Sciatic nerve (tissue), 2 donors: ENCODE data around the gene ECE1. TPM values are rescaled to one million over a fixed set of nuclear protein-coding genes. Genes with fewer than 3 reads are reported as not detected.

ENCODE experiments used
- ATAC-seq: fragments of 200-7000 bp; cut with Tn5 transposase; one replicate; pipeline ENCODE4 v1.9.1; 2020; ENCODE audit warnings: mild to moderate bottlenecking, moderate library complexity
- DNase-seq: peaks from one replicate; pipeline ENCODE4 v3.0.0-alpha.2; 2020; ENCODE audit warnings: low spot score
- intact Hi-C: fragments of 100-400 bp; cut with DNase I; formaldehyde crosslinking; loops from one replicate; pipeline ENCODE4 v1.14.2; 2022
- total RNA-seq: library from RNA; stranded (reverse); fragmentation: NEBNext Ultra II Directional; extraction: Animal tissue kit (Norgen Biotek cat#: 25700); gene quantifications from one replicate; pipeline ENCODE4 v1.2.1, GENCODE V29; 2021
- donor health status: DM: no; HTN: no; CAD: no.
- donor health status: DM: no; HTN: no; CAD: no.

Gene ECE1
- 117 TPM for total RNA-seq

DNA sequence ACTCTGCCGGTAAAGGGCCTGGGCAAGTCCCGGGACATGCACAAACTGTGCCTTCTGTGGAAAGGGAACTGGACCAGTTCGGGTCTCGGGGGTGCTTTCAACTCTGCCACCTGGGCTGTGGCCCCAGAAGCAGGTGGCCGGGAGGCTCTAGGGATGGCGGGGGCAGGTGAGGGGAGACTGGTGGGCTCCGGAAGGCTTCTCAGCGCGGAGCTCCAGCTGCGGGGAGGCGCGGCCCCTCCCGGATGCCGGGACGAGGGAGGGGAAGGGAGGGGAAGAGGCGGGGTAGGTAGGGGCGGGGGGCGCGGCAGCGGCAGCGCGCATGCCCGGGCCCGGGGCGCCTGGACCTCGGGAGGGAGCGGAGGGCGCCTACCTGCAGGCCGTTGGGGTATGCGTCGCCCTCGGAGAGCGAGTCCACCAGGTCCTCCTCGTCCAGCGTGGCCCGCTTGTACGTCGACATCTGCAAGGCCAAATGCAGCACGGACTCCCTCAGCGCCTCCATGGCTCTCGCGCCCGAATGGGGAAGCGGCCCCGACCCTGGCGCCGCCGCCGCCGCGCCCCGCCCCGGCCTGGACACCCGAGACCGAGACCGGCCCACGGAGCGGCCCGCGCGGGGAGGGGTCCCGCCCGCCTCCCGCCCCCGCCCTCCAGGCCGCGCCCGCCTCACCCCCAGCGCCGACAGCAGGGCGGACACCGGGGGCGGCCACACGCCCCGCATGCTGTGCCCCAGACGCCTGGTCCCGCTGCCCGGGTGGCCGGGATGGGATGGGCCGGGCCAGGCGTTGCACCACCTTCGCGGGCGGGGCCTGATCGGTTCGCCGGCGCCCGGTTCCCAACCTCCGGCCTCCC lies at the start of gene ECE1:
Gene ECE1, minus strand, starts transcription at position 764 of the 846 bp plus-strand sequence. Its CDS starts 49 bp downstream, at position 715.
- intact Hi-C loops = loop anchor here (10.0 kb wide), 1 partner anchor 535 kb away; no protein-coding TSS in a partner anchor
- DNase-seq (no peak), ATAC-seq (peak; percentile 70)

DNA sequence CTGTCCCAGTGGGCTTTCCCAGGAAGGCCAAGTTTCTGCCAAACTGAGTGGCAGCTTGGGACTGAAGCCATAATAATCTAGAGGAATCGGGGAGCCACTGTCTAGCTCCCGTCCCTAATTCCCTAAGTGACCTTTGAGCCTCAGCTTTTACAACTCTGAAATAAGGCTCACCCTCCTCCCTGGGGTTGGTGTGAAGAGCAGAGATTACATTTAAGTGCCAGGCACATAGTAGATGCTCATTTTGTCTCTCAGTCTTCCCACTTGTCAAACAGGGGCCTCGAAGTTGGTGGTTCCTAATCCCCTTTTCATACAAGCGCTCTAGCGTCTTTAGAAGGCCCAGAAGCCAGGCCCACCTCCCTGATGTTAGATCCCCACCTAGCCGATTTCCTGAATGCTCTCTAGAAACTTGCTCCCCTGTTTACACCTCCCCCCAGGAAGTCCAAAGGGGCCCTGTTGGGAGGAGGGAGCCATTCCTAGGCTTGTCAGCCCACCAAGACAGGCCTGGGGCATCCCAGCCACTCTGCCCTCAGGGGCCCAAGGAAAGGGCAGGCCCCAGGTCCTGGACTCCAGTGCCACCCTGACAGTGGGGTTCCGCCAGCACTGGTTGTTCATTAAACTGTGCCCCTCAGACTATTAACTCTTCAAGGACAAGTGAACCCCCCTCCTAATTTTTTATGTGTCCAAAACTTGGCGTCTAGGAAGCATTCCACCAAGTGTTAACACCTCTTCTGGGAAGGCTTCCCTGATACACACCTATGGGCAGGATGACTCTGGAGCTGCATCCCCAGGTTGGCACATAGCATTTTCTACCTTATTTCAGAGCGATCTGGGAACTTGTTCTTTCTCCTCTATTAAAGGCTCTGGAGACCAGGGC lies 49.3 kb upstream of the ECE1 start:
- no peak for ATAC-seq
- DNase-seq = no peak
- intact Hi-C loops = loop anchor here (5.0 kb wide), 1 partner anchor 77 kb away; no protein-coding TSS in a partner anchor

DNA sequence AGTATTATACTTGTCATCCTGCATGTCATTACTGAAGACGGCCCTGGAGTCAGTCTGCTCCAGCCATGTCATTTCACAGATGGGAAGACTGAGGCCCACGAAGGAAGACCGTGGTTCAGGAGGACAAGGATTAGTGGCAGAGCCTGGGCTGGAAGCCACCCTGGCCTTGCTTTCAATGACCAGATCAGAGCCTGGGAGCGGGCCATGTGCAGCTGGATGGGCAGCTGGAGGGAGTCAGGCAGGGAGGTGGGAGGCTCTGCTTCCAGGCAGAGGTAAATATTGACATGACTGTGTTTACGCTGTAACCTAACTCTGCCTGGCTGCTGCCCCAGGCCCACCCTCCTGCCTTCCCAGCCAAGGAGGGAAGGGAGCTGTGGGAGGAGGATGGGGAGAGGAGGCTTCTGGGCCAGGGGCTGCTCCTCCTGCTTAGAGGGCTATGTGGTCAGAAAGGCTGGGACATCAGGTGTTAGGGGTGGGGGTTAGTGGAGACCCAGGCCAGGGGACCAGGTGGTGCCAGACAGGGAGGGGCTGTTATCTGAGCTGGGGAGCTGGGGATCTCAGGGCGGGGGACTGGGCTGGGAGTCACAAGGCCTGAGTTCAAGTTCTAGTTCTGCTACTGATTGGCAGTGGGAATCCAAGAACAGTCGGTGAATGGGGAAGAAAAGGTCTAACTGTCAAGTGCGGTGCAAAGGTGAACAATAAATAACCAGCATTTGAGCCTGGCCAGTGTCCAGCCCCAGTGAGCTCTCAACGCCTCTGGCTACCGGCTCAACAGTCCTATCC lies 48.5 kb upstream of the ECE1 start:
- ATAC-seq (peak; percentile 63), DNase-seq (peak; percentile 85)
- intact Hi-C loops = no loop called here

DNA sequence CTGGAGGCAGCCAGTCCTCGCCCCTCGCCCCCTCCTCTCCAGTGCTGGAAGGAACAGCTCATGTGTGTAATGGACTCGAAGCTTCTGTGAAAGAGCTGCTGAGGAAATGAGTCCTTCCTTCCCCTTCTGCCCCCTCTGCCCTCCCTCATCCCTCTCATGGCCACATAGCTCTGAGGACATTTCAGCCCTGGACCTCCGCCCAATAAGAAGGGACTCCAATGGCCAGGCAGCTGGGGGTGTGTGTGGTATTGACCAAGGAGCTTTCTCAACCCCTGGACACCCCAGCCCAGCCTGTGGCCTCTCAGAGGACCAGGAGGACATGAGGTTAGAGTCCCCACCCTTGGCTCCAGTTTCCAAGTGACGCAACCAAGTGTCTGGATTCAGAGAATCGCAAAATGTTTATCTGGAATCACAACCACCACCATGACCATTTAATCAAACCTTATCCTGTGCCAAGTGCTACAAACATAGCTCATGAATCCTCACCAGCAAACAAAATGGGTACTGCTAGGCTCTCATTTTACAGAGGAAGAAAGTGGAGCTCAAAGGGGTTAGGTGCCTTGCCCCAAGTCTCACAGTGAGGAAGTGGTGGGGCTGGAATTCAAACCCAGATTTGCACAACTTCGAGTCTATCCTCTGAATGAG lies 47.8 kb upstream of the ECE1 start:
- DNase-seq = peak; percentile 93
- ATAC-seq = peak; percentile 87
- intact Hi-C loops = no loop called here

DNA sequence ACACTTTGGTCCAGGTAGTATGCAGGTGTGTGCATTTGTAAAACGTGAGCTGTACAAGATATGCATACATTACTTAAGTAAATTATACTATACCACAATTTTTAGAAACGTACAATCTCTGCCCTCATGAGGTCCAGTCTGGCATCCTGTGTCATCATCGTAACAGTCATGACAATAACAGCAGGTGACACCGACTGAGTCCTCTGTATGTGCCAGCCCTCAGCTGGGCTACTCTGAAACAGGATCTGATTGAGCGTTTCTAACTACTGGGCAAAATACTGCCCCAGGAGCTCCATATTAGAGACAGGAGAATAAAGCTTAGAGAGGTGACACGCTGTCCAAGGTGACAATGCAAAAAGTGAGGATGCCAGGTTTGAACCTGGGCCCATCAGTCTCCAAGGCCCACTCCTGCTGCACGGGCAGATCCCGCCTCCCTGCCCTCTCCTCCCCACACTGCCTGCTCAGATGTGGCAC lies 47.2 kb upstream of the ECE1 start:
- intact Hi-C loops = no loop called here
- DNase-seq = no peak
- no peak for ATAC-seq

DNA sequence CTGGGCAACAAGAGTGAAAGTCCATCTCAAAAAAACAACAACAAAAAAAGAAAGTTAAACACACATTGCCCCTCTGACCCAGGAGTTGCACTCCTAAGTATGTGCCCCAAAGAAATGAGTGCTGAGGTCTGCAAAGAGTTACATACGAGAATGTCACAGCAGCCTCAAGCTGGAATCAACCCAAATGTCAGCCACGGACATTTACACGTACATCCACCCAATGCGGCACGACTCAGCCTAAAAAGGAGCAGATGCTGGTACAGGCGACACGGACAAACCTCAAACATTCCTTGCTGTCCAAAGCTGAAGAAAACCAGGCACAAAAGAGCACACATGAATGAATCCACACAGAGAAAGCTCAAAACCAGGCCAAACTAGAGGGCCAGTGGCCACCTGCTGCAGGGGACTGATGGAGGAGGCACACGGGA lies 46.8 kb upstream of the ECE1 start:
- intact Hi-C loops = no loop called here
- ATAC-seq (no peak), DNase-seq (no peak)

DNA sequence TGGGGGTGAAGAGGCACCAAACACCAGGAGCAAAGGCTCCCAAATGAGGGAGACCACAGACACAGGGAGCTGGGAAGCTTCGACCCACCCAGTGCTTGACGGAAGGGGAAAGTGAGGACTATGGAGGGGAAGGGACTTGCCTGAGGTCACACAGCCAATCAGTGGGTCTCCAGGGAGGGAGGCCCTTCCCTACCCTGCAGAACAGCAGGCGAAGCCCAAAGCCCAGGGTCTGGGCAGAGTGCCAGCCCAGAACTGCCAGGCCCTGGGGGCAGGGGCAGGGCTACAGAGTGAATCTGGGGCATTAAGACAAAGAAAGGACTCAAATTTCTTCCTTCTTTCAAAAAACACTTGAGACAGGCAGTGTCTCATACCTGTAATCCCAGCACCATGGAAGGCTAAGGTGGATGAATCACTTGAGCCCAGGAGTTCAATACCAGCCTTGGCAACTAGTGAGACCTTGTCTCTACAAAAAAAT lies 45.5 kb upstream of the ECE1 start:
- DNase-seq (no peak), ATAC-seq (no peak)
- intact Hi-C loops = no loop called here

DNA sequence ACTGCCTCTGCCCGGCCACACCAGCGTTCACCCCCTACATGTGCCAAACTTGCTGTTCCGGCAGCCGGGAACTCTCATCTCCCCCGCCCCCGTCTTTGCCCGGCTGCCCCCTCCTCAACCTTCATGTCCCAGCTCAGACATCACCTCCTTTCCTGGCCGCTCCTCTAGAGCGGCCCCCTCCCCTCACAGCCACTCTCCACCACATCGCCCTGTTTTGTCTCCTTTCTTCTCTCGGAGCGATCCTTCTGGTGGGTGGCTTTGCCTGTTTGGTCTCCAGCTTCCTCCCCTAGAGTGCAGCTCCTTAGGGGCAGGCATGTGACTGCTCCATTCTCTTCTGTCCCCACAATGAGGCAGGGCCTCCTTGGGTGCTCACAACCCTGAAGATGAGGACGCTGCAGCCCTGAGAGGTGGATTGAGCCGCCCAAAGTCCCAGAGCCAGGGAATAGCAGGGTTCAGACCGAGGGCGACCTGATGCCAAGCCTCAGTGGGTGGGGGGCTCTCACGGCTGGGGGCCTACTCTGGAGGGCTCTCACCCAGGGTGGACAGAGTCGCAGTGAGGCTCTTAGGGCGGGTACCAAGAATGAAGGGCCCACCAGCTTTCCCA lies 44.9 kb upstream of the ECE1 start:
- ATAC-seq (no peak), DNase-seq (no peak)
- intact Hi-C loops = no loop called here

DNA sequence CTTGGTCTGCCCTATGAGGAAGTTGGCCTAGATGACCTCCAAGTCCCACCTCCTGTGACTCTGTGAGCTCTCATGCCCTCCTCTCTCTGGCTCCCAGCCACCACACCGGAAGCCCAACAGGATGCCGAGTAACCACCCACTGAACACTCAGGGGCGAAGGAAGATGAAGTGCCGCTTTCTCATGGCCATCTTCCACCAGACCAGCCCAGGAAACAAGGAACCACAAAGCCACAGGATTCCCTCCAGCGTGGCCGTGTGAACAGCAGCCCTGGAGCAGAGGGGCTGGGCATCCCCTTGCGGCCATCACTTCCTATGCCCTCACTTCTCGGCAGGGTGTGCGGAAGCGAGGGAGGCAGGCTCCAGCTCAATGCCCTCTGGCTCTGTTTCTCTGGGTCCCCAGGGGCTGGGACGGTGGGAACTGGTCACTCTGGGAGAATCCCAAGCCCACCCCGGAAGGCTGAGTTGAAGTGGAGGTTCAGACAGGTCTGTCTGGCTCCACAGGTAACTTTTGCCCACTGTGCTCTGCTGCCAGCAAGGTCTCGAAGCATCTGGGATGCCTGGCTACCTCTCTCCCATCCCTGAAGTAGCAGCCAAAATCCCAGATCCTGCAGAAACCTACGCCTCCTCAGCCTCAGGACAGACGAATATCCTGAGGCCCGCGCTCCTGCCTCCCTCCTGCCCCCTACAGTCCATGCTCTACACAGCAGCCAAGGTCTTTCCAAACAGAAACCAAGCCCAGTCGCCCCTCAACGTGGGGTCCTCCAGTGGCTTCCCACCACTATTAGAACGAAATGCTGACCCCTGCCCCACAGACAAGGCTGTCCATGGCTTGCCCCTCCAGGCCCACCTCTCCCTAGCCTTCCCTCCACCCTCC lies 44.2 kb upstream of the ECE1 start:
- ATAC-seq (peak; percentile 33), DNase-seq (peak; percentile 79)
- intact Hi-C loops = no loop called here

DNA sequence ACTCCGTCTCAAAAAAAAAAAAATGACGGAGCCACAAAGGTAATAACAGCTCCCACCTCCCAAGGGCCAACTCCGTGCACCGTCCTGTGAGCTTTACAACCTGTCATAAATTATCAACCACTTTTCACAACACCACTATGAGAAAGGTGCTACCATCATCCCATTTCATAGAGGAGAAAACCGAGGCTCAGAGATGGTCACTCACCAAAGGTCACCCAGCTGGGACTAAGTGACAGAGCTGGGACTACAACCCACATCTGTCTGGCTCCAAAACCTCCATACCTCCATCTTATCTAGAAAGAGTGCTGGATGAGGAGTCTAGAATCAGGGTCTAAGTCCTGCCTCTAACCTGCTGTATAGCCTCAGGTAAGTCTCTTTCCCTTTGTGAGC lies 43.6 kb upstream of the ECE1 start:
- intact Hi-C loops = no loop called here
- DNase-seq = no peak
- ATAC-seq = no peak

DNA sequence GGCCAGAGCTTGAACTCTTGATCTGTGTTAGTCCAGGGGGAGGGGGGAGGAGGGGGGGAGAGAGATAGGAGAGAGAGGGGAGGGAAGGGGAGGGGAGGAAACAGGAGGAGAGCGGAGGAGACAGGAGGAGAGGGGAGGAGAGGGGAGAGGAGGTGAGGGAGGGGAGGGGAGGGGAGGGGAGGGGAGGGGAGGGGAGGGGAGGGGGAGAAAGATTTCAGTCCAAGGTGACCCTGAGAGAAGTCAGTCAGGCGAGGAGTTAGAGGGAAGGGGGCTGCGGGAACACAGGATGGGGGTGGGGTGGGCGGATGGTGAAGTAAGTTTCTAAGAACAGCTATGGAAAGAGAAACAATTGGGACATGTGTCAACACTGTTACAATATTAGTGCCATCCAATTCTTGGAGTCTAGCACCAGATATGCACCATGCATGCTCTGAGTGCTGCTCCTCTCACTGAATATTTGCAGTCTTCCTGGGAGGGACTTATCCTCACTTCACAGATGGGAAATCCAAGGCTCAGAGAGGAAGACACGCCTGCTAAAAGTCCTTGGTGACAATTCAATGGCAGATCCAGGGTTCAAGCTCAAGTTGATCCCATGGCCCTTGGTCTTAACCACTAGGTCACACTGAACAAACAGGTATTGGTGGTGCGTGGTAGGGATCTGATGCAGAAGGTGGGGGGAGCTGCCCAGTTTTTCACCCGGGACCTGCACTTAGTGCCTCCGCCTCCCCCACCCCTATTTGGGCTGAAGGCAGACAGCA lies 42.5 kb upstream of the ECE1 start:
- intact Hi-C loops = no loop called here
- no peak for DNase-seq
- ATAC-seq = peak; percentile 7

DNA sequence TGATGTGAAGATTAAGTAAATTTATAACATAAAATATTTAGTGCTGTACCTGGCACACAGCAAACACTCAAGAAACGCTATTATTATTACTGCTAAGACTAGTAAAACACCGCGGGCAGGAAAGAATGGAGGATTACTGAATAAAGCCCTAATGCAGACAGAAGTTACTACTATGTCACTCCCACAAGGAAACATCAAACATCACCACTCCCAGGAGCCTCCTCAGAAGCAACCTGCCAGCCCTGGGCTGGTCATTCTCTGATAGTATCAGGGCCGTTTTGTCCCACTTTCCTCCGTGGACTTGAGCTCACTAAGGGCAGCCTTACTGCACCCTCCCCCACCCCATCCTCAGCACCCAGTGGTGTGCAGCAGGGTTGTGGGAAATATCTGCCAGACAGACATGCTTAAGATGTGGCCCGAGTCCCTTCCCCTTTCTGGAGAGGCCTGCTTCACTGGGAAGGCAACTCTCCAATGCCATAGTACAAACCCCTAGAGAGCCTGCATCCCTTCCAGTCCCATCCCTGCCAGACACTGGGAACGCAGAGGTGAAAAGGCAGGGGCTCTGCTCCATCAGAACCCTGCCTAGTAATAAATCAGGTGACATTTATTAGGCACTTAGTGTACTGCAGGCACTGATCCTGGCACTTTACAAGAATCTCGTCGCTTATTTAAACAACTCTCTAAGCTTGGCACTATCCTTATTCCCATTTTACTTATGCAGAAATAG lies 41.7 kb upstream of the ECE1 start:
- intact Hi-C loops = no loop called here
- DNase-seq (no peak), ATAC-seq (no peak)

DNA sequence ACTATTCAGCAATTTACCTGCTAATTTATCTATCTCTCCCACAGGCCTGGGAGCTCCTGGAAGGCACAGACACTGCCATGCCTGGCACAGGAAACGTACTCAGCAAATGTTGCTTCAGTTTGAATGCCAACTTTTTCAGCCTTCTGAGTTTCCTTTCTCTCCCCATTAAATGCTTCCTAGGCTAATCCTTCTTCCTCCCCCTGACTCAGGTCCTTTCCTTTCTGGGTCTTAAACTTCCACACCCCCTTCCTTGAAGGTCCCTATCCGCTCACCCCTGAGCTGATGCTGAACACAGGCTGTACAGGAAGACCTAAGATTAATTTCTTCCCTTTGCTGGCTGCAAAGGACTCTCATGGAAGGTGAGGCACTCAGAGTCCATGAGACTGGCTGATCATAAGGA lies 40.3 kb upstream of the ECE1 start:
- no peak for DNase-seq
- no peak for ATAC-seq
- intact Hi-C loops = no loop called here

DNA sequence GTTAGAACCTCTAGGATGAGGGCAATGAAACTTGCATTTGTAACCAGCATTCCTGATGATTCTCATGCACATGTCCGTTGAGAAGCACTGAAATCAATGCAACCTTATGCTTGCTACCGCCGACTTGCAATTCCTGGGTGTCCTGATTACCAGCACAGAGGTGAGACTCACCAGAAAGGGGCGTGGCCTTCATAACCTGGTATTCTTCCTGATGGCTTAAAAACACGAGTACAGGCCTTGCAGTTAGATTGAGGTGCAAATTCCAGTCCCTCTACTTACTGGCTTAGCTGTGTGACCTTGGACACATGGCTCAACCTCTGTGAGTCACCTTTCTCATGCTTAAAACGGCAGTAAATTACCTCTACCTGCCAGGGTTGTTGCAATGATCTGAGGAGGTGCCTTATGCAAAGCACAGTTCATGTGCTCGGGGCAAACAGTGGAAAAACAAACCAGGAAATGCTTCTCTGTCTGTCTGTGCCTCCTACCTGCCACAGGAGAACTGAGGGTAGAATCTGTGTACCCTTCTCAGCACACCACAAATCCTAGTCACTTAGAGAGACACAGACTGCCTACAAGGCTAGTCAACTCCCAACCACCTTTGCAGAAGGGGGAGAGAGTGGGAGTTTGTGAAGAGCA lies 39.1 kb upstream of the ECE1 start:
- no peak for DNase-seq
- ATAC-seq = no peak
- intact Hi-C loops = no loop called here

DNA sequence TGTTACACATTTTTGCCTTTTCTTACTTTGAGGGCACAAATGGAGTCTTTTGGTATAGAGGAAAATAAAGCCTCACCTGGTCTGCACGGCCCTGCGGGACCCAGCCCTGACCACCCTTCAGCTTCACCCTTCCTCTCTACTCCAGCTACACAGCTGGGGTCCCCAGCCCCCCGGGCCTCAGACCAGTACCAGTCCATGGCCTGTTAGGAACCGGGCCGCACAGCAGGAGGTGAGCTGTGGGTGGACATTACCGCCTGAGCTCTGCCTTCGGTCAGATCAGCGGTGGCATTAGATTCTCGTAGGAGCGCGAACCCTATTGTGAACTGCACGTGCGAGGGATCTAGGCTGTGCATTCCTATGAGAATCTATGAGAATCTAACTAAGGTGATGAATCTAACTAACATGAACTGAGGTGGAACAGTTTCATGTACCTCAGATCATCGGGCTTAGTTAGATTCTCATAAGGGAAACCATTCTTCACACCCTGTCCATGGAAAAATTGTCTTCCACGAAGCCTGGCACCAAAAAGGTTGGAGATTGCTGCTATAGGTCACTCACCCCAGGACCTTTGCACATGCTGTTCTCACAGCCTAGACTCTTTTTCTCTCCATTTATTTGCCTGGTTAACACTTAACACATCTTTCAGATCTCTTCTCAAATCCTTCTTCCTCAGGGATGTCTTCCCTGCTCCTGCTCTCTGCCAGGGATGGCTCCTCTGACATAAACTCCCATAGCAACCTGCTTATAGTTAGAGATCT lies 37.5 kb upstream of the ECE1 start:
- DNase-seq (no peak), ATAC-seq (no peak)
- intact Hi-C loops = no loop called here
